GM21786 (cell line): ENCODE data around the gene BLOC1S1.

ENCODE experiments used
- ATAC-seq: cut with Tn5 transposase; IDR thresholded peaks from one replicate; pipeline ENCODE4 v1.9.1; 2021; ENCODE audit not compliant: unreplicated experiment

BLOC1S1 gene

DNA sequence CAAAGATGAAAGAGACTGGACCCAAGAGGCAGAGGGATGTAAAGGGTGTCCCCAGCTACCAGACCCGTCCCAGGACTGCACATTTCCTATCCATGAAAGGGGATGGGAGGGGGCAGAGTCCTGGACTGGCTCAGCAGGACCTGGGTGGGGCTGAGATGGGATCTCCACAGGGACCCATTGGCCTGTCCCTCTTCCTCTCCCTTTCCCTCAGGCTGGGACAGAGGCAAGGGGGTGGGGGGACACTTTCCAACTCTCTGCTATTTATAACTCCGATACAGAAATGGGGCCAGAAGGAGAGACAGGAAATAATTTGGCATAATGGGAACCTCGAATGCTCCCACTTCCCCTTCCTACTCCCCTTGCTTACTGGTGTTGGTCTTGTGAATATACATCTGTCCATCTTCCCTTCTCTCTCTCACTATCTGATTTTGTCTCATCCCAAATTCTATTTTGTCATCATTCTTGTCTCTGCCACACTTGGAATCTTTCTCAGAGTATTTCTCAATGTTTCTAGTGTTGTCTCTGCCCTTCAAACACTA, 7.1 kb upstream of the BLOC1S1 start:
- no peak for ATAC-seq

- ATAC-seq = no peak
Measured at GRCh38 chr12:55711786-55712553, 3.9 kb upstream of the BLOC1S1 start.

- no peak for ATAC-seq
Measured at GRCh38 chr12:55712700-55713415, 3.0 kb upstream of the BLOC1S1 start.

- no peak for ATAC-seq
Measured at GRCh38 chr12:55713721-55714120, 2.1 kb upstream of the BLOC1S1 start.

- ATAC-seq = no peak
Measured at GRCh38 chr12:55715169-55715764, 579 bp upstream of the BLOC1S1 start.

DNA sequence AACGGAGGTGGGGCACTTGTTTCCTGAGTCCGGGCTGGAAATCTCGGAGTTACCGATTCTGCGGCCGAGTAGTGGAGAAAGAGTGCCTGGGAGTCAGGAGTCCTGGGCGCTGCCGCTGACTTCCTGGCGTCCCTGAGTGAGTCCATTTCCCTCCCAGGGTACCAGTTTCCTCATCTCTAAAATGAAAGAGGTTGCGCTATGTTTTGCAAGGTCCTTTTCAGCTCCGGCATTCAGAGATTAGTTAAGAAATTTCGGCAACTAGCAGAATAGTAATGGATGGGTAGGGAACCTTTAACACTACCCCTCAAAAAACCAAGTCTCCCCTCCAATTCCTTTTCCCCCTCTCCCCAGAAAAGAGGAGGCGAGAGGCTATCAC, 724 bp downstream of the BLOC1S1 start:
- no peak for ATAC-seq

GRCh38 chr12:55717011-55718007, 1.5 kb downstream of the BLOC1S1 start:
- ATAC-seq = peak; percentile 29

DNA sequence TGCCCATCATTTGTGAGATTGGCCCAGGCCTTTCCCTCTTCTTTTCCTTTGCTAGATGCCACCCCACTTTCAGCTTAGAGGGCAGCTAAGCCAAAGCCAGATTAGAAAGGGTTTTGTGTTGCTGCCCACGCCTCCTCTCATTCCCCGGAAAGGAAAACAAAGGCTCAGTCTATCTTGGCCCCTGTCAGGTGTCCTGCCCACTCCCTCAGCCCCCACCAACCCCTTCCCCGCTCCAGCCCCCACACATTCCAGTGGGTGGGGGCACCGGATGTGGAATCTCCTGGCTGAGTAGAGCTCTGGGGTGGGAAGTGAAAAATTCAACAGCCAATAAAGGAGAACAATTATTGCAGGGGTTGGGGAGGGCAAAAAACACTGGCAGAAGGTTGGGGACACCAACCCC, 2.2 kb downstream of the BLOC1S1 start:
- ATAC-seq = no peak

- no peak for ATAC-seq
Measured at GRCh38 chr12:55718624-55719275, 2.9 kb downstream of the BLOC1S1 start.

DNA sequence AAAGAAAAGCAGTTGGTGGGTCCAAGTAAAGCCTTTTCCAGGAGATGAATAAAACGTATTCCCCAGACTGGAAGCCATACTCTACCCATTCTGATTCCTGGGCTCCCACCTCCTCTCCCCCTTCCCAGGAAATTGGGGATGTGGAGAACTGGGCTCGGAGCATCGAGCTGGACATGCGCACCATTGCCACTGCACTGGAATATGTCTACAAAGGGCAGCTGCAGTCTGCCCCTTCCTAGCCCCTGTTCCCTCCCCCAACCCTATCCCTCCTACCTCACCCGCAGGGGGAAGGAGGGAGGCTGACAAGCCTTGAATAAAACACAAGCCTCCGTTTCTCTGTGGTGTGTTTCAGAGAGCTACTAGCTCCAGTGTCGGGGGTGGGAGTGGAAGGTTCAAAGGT, 3.5 kb downstream of the BLOC1S1 start:
- ATAC-seq = no peak

DNA sequence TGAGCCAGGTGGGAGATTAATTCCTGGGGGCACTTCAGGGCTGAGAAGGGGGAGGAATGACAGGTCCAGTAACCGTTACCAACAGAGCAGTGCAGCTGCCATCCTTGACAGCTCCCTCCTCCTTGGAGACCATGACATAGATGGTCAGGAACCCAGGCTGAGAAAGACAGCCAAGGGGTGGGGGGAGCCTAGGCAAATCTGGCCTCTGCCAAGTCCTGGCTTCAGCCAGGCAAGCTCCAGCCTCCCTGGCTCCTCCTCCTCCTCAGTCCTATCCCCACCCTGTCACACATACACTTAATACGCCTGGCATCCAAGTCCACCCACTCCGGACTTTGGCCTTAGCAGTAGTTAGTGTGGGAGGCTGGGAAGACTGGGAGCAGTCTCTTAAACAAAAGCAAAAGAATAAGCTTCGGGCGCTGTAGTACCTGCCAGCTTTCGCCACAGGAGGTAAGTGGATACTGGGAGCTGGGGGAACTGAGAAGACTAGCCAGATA, 4.3 kb downstream of the BLOC1S1 start, which contains the start of gene RDH5:
RDH5 (plus strand) TSS at position 323 of the 494 bp plus-strand sequence. CDS start 792 bp downstream, outside the sequence.
- ATAC-seq = no peak

DNA sequence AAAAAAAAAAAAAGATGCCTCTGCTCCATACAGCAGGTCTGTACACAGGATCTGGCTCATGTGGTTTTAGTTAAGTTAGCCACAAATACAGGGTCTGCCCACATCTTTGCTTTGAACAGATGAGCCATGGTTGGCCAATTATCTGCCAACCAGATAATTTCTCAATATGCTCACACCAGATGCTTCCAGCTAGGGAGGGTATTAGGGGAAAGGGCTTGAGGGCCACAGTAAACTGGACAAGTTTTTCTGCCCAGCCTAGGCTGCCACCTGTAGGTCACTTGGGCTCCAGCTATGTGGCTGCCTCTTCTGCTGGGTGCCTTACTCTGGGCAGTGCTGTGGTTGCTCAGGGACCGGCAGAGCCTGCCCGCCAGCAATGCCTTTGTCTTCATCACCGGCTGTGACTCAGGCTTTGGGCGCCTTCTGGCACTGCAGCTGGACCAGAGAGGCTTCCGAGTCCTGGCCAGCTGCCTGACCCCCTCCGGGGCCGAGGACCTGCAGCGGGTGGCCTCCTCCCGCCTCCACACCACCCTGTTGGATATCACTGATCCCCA, 5.1 kb downstream of the BLOC1S1 start:
- ATAC-seq = no peak

GRCh38 chr12:55721601-55722213, 5.9 kb downstream of the BLOC1S1 start:
- ATAC-seq = no peak

- ATAC-seq = no peak
Measured at GRCh38 chr12:55722948-55723347, 7.1 kb downstream of the BLOC1S1 start.

DNA sequence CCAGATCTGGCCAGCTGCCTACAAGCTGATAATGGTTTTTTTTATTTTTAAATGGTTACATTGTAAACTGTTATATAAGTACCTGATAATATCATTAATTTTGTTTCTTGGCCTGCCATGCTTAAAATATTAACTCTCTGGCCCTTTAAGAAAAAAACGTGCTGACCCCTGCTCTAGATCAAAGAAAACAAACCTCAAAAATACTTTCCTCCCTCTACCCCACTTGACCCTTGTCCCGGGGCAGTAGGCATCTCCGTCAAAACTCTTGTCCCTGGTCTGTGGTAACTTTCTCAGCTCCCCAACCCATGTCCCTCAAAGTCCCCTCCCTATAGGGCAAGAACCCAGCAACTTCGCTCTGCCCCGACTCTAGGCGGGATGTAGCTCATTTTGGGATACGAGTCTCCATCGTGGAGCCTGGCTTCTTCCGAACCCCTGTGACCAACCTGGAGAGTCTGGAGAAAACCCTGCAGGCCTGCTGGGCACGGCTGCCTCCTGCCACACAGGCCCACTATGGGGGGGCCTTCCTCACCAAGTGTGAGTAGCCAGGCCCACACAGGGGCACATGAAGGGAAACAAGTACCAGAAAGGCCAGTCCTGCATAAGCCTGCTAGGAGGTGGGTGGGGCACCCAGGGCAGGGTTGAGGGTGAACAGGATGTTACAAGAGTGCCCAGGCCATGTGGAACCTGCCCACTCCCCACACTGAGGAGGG, 7.8 kb downstream of the BLOC1S1 start:
- no peak for ATAC-seq

DNA sequence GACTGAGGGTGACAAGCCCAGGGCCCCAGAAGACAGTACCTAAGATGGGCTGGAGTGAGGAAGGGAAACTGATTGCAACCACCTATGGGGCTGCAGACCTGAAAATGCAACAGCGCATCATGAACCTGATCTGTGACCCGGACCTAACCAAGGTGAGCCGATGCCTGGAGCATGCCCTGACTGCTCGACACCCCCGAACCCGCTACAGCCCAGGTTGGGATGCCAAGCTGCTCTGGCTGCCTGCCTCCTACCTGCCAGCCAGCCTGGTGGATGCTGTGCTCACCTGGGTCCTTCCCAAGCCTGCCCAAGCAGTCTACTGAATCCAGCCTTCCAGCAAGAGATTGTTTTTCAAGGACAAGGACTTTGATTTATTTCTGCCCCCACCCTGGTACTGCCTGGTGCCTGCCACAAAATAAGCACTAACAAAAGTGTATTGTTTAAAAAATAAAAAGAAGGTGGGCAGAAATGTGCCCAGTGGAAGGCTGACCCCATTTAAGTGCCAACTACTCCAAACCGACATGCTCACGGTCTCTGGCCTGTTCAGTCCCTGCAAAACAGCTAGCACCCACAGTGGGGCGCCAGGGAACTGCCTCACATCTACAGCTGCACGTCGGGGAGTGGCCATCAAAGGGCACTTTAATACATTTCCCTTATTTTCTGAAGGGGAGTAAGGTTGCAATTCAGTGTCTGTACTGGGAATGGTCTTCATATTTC, 8.5 kb downstream of the BLOC1S1 start:
- peak; percentile 24 for ATAC-seq

DNA sequence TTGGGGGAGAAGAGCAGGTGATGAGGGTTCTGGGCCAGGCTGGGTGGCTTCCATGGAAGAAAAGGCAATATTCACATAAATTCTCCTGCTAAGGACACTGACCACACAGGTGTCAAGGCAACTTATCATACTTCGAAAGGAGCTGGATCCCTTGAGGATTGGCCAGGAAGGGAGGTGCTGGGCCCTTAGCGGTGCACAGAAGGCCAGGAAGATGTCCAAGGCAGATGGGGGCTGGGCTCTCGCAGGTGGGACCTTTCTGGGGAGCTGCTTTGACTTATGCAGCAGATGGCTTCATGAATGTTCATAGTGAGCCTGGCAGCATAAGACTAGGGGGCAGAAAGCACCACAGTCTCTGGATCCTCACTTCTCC, 9.1 kb downstream of the BLOC1S1 start:
- ATAC-seq = no peak

DNA sequence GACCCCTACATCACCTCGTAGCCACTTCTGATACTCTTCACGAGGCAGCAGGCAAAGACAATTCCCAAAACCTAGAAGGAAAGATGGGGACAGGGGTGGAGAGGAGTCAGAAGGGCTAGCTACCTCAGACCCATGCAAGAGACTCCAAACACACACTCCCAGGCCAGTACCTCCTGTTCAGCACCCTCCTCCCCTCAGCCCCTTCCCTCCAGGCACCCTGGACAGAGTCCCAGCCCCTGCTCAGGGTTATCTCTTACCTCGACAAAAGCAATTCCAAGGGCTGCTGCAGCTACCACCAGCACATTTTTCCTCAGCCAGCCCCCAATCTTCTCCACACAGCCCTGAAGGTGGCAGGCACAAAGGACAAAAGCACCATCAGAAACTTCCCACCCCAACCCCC, 9.7 kb downstream of the BLOC1S1 start:
- no peak for ATAC-seq
